GM18498 (cell line): Measurements from ENCODE around the gene ITPR1.

ENCODE experiments used
- ATAC-seq: cut with Tn5 transposase; IDR thresholded peaks from one replicate; pipeline ENCODE4 v1.9.1; 2021; ENCODE audit warnings: mild to moderate bottlenecking, moderate library complexity; ENCODE audit not compliant: unreplicated experiment

The ITPR1 gene

DNA sequence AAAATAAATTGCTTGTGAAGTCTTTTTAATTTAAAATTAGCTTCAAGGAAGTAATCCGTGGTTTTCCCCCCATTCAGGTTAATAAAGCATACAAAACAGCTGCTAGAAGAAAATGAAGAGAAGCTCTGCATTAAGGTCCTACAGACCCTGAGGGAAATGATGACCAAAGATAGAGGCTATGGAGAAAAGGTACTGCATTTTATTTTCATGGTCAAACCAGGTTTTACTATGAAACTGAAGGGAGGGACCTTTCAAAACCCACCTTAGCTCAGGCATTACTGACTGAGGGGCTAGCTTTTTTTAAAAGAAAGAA, 218.5 kb downstream of the ITPR1 start:
- peak; percentile 13 for ATAC-seq

DNA sequence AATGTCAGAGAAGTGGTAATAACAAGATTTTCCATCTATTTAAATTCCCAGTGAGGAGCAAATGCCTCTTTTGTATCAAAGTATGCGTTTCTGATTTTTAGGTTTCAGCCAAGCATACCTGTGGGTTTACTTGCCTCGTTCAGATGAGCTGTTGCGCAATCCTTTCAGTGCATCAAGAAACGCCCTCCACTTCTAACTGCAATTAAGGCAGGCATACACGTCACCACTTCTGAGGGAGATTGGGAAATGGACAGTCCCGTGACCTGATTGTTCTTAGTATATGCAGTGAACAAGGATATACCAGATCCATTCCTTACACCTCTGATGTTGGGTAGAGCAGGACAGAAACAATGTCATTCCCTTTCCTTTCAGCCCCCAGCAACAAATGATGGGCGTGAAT, 219.0 kb downstream of the ITPR1 start:
- no peak for ATAC-seq

DNA sequence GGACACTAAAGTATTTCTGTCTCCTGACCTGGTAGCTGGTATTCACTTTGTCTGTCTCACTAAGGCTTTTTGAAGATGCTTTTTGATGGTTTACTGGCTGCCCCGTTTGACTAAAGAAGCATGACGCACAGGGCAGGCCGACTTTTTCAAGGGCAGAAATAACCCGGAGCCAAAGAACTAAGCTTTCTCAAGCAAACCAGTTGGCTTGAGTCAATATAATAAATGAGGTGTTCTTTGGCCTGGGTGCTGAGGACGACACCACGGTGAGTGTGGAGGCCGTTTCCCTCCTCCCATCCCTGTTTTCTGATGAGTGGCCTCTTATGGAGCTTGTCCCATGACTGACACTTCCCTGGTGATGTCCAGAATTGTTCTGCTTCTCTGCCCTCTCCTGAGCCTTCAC, 220.9 kb downstream of the ITPR1 start:
- ATAC-seq, result no peak

DNA sequence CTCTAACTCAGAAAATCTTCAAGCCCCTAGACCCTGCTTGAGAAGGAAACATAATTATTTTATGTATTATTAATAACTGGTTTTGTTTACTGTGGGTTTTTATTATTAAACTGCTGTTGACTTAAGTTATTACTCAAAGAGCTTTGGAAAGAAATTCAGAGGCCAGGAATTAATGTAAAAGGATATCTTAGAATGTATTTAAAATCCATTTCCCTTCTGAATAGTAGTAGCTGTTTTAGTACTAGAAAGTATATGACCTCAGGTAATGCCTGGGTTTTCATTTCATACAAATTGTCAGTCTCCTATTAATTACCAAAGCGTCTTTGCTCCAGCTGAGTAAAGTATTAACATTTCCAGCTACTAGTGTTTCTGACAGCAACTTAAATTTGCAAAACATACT, 223.1 kb downstream of the ITPR1 start:
- no peak for ATAC-seq

DNA sequence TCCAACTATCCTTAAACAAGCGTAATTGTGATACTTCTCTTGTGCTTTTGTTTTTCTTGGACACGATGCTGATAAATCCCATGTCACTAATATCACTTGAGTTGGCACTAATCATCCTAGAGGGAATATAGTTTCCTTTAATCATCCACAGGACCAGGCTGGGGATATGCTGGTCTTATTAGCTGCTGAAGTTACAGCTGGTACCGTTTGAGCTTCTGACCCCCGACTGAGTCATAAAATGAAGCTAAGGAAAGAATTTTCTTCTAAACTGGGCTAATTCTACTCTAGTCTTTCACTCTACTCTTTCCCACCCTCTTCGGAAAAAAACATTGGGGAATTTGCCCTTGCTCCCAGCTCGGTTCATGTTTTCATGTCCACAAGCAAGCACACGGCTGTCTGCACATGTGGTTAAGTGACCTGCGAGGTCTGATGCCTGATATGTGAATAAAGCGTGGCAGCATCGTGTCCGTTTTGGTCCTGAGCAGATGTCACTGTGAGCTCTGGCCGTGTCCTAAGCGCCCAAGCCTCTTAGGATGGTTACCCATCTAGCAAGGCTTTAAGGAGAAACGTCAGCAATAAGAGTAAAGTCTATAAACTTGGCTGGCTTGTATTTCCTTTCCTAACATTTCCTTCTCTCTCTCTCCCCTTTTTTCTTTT, 223.7 kb downstream of the ITPR1 start:
- ATAC-seq, result no peak

DNA sequence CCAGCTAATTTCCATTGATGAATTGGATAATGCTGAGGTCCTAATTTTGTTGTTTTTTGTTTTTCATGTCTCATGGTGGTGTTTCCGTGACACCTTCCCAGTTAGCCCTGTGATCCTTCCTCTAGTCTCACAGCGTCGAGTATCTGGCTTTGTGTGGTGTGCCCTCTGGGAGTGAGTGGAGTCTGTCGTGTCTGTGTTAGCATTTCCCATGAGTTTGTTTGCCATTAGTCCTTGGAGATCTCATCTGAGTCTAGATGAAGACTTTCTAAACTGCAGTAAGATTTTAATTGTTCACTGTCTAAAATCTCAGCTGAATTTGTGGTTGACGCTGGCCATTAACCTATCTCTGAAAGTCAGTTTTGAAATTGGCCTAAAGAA, 224.2 kb downstream of the ITPR1 start:
- ATAC-seq, result no peak

DNA sequence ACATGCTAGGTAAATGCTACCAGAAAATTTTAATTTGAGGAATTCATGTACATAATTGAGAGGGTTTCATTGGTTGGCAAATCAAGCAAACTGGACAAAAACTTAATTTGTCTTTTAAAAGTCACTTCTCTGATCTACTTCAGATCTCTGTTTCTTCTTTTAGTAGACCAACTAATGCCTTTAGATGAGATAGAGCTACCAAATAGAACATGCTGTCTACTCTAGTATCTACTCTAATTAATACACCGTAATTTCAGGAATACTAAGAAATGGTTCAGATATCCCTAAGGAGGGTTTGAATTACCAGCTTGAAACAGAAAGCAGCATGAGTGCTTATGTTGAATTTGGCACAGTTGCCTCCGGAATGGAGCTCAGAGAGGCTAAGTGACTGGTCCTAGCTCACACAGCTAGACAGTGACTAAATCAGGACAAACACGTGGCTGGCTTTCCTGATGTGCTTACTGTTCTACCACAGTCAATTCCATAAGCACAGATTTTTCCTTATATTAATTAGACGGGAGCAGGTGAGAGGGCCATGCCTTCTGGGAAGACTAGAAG, 225.1 kb downstream of the ITPR1 start:
- ATAC-seq, result no peak

DNA sequence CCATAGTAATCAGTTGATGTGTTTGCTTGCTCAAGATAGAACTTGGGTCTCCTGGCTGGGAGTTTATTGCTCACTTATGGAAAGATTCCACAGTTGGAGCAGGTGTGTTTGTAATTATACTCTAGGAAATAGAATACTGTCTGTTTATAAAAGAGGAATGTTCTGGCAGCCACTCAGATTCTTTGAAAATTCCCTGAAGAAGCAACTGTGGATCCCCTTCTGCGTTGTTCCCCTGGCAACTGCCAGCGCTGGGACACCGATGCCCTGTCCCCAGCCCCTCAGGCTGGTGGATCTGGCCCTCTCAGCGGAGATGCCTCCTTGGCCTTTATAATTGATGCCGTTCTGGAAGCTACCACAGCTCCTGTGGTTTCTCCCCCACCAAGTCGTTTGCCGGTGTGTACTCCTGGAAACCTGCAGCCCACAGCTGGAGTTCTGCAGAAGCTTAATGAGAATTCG, 225.9 kb downstream of the ITPR1 start:
- ATAC-seq, result no peak

DNA sequence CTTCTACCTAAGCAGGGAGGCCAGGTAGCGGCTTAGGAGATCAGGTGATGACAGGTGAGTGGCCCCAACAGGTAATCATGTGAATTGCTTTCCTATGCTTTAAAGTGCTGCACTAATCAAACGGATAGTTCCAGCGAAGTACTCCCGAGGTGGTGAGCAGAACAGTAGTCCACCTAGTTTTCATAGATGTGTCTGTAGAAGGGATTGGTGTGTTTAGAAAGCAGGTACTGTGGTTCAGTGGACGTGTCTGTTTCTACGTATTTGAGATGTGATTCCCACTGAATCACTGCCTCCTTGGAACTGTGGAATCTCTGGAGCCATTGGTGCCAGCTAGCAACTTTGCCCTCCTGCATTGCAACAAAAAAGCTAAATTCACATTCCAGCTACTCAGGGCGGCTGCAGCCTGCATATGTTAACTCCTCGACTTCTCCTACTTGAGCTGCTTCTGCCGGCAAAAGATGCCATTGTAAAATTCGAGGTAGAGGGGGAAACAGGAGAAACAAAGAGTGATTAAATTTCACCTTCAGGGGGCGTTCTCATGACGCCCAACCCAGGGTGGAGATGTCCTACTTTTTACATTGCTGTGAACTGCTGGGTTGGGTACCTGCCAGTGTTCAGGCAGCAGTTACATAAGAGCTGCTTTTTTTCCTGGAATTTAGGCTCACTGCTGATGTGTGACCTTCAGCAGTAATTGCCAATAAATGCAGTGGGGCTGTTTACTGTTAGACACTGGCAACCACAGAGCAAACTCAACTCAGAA, 227.3 kb downstream of the ITPR1 start:
- ATAC-seq, result no peak

DNA sequence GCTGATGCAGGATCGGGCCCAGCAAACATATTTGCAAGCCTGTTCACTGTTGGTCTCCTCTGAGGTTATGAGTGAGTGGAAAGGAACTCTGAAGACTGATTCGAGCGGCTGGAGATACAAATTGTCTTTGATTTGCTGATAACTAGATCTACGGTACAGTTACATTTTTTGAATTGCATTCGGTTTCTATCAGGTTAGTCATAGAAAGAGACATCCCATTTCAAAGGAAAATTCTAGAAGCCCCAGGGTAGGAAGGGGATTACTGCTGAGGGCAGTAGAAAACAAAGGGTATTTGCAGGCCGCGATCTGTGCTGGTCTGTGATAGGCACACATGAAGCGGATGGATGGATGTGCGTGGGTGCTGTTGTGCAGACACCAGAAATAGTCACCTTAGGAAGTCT, 228.4 kb downstream of the ITPR1 start:
- no peak for ATAC-seq

DNA sequence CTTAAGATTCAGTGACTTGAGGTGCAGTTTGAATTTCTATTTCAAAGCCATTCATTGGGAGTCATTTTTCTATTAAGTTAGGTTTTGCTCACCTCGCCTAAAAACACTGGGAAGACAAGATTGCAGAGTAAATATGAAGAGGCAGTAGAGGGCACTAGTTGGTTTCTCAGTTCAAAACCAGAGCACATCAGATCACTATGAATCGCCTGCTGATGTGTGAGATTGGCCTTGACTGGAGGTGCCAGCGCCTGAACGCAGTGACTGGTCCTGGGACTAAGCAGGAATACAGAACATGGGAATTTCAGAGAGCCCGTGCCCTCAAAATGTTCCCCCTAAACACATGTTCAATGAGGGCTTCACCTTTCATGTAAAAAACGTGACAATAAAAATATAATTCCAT, 229.0 kb downstream of the ITPR1 start:
- peak; percentile 69 for ATAC-seq

DNA sequence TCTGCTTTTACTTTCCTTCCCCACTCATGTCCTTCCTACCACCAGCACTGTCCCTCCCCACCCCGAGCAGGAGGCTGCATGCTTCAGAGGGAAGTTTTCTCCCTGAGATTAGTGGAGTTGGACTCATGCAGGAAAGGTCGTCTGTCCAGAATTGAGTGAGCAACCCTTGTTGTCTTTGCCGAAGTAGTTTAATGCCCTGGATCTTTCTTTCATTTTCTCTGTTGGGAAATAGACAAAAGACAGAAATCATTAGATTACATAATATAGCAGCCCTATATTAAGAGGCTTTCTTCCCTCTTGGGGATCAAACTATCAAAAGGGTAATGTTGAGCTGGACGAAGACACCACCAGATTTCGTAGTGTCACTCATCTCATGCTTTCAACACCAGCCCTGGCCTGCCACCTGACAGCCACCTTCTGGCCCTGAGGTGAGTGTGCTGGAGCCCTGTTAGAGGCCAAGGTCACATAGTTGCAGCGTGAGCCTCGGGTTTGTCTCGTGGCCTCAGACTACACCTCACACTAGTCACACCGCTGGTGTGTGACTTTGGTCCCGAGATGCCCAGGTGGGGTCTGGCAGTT, 231.0 kb downstream of the ITPR1 start:
- no peak for ATAC-seq

DNA sequence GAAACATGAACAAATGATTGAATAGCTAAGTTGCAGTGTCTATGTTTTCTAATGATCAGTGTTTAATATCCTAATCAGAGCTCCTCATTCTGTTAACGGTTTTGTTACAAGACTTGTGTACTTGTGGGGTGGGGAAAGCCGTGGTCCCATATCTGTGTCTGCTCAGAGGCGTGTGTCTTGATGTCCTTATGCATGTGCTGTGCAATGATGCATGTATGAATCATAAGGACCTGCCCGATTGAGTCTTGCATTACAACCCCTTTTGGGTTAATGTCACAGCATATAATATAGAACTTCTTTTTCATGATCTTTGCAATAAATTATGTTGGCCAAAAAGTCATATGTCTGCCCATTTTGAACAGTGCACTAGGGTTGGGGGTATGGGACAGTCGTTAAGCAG, 233.4 kb downstream of the ITPR1 start:
- no peak for ATAC-seq

DNA sequence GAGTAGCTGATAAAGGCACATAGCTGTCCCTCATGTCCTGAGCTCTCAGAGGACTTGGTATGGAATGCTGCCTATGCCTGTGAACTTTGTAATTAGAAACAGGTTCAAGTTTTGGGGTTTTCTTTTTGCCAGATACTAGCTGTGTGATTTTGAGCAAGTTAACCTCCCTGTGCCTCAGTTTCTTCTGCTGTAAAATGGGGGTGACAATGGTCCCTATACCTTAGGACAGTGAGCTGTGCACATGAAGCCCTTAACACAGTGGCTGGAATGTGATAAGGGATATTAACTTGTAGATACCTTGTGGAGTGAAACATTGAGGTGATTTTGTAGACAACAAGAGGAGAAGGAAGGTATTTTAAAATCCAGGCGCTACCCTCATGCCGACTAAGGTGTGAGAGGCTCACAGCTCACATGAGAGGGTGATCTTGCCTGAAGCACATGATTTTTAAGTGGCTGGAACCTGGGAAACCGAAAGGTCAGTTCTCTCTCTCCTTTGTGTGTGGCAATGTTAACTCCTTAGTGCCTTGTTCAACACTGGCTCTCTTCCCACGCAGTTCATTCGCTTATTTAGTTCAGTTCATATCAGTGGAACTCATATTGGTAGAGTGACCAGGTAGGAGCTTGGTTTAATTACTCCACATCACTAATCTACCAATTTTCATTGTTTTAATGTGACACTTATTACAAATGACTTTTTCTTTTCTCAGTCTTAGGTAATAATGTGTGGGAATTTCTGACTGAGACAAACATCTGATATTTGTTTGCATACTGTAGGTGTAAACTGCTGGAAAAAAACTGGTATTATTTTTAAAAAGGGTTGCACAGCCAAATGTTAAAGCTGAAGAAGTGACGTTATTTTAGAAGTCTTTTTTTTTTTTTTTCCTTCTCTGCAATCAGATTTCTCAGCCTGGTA, 236.2 kb downstream of the ITPR1 start:
- no peak for ATAC-seq

DNA sequence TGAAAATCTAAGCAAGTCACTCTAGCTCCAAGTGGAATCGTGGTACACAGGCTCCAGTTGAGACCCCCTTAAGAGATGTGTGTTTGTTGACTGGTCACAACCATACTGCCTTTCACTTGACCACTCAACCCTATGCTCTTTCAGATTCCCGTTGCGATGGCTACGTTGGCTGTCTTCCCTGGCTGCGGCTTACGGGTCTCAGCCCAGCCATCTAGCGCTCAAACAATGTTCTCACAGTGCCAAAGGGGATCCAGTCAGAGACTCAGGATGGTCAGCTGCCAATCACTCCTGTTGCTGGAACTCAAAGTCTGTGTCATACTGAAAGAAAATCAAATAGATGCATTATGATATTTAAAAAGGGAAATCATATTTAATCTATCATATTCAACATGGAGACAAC, 237.6 kb downstream of the ITPR1 start:
- ATAC-seq, result no peak

DNA sequence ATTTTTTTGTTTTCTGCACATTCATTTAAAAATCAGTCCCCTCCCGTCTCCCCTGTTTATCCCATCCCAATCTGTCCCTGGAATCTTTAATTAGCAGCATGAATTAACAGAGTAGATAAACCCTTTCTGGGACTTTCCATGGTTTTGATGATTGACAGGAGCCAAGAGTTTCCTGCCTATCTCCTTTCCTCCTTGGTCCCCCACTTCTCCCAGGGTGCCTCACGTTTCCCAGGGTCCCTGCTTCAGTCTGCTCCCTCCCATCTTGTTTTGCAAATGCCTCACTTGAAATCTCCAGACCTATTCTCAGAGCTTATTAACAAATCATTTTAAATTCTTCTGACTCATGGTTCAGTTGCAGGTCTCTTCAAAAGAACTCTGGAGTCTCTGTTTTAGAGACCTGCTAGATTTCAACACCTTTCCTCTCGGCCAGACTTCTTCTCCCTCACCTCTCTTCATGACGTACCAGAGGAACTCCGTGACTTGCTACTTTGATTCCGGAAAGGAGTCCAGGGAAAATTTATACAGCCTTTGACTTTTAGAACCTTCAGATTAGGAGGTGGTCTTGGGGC, 238.5 kb downstream of the ITPR1 start:
- no peak for ATAC-seq

DNA sequence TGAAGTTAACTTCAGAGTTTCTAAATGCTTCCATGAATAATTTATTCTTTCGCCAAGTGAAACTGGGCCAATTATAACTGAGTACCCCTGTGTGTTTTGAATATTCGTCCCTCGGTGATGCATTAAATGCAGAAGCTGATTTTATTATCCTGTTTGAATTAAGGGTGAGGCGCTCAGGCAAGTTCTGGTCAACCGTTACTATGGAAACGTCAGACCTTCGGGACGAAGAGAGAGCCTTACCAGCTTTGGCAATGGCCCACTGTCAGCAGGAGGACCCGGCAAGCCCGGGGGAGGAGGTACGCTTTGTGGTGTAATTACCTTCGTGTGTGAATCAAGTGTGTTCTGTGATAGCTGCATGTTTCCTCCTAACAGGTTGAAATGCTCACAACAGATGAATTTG, 239.8 kb downstream of the ITPR1 start:
- ATAC-seq, result no peak

DNA sequence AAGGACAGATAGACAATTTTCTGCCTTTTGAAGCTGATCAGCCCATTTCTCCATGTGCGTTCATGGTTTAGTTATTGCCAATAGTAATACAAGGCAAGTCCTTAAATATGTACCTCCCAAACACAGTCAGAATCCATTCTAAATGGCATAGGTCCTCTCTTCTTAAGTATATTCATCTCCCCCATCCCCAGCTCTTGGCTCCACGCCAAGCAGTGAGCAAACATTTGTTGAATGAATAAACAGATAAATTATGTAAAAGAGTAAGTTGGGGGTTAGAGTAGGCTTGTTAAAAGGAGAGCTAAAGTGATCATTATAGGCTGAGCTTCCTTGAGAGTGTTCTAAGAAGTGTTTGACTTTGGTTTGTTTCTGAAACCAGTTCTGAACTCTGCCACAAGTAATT, 241.3 kb downstream of the ITPR1 start:
- ATAC-seq, result no peak

DNA sequence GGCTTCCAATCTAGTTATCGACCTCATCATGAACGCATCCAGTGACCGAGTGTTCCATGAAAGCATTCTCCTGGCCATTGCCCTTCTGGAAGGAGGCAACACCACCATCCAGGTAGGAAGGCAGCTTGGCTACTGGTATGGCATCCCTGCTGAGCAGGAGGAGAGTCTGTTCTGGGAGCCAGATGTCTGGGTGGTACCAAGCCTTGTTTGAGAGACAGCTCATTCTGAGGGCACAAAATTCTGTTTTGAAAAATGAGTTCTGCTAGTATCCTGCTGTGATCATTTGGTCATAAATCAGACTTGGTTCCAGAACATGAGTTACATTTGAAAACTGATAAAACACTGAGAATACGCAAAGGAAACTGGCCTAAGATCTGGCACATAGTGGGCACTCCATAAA, 242.1 kb downstream of the ITPR1 start:
- no peak for ATAC-seq

DNA sequence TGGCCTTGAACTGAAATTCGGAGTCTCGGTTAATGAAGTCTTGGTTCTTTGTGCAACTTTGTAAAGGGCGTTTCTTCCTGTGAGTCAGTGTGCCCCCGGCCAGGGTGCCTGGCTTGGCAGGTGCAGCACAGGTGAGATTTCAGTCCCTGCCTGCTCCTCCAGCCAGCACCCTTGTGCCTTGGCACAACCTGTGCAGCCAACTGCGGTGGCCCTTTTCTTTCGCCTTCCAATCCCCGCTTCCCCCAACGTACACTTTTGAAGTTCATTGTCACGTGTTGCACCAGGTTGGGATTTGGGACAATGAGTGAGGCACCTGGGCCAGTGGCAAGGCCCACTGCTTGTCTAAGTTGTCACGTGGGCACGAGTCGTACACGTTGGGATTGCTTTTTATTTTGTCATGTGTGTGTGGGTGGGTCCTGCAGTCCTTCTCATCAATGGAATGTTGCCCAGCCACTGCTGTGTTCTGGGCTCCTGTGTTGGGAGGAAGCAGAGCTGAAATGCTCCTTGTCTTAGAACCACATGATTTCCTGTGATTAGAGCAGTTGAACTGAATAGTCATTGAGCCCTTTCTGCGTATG, 243.2 kb downstream of the ITPR1 start:
- ATAC-seq, result no peak
